Activated CD4-positive, alpha-beta T cell treated with anti-CD3 and anti-CD28 coated beads, Interleukin-2, amount 10 ng/mL, durations not matched to agents 7 days and 5 days (primary cell): ENCODE data around the gene ZIC1. TPM values are rescaled to one million over a fixed set of nuclear protein-coding genes. Genes with fewer than 3 reads are reported as not detected.

ENCODE experiments used
- CTCF ChIA-PET: fragments of 350-600 bp; sonication (Branson Sonifier 250); formaldehyde crosslinking; loops from one replicate; lab custom pipeline; 2021; ENCODE audit warnings: antibody characterized with exemption; lab: Charles Lee
- POLR2A ChIA-PET: fragments of 350-600 bp; sonication (Branson Sonifier 250); formaldehyde crosslinking; loops from one replicate; lab custom pipeline; 2021; ENCODE audit warnings: antibody characterized with exemption; lab: Charles Lee
- DNase-seq: peaks from one replicate; pipeline ENCODE4 v3.0.0-alpha.2; 2020
- H3K27ac Mint-ChIP-seq: one replicate; pipeline ENCODE4 v1.8.0; 2021; ENCODE audit warnings: mild to moderate bottlenecking, moderate library complexity, mixed read lengths
- H3K27me3 Mint-ChIP-seq: one replicate; pipeline ENCODE4 v1.8.0; 2021; ENCODE audit warnings: mixed read lengths
- H3K36me3 Mint-ChIP-seq: one replicate; pipeline ENCODE4 v1.8.0; 2021; ENCODE audit warnings: low read depth, mixed read lengths
- H3K4me1 Mint-ChIP-seq: one replicate; pipeline ENCODE4 v1.8.0; 2021; ENCODE audit warnings: mixed read lengths
- H3K4me3 Mint-ChIP-seq: one replicate; pipeline ENCODE4 v1.8.0; 2021; ENCODE audit warnings: mild to moderate bottlenecking, moderate library complexity, mixed read lengths
- H3K9me3 Mint-ChIP-seq: one replicate; pipeline ENCODE4 v1.8.0; 2021; ENCODE audit warnings: mixed read lengths
- total RNA-seq, 2 experiments: library from RNA; stranded (reverse); gene quantifications; one replicate each; pipeline ENCODE4 v1.2.3, GENCODE V29; 2021

Gene ZIC1
- total RNA-seq, 2 experiments from 2014 or later: not detected

- Mint-ChIP-seq H3K9me3 (peaks cover 2% of the 10 kb centered on the region), H3K36me3 (no peaks in the 10 kb centered on the region), H3K27ac (no peak overlapping the region), H3K27me3 (peaks cover 84% of the 10 kb centered on the region), H3K4me1 (no peaks in the 10 kb centered on the region), H3K4me3 (no peak overlapping the region)
- CTCF ChIA-PET: no interaction called here
- POLR2A ChIA-PET: no interaction called here
- no peak for DNase-seq
Measured at GRCh38 chr3:147385059-147386012, 23.8 kb upstream of the ZIC1 start.

GRCh38 chr3:147387291-147387884 lies 21.8 kb upstream of the ZIC1 start:
- ChIA-PET POLR2A (no interaction called here), CTCF (no interaction called here)
- Mint-ChIP-seq H3K9me3 (peaks cover 2% of the 10 kb centered on the region), H3K36me3 (no peaks in the 10 kb centered on the region), H3K4me1 (no peaks in the 10 kb centered on the region), H3K27me3 (peaks cover 82% of the 10 kb centered on the region), H3K4me3 (no peak overlapping the region), H3K27ac (no peak overlapping the region)
- no peak for DNase-seq

- DNase-seq: no peak
- Mint-ChIP-seq H3K27me3 (peaks cover 84% of the 10 kb centered on the region), H3K36me3 (no peaks in the 10 kb centered on the region), H3K9me3 (peaks cover 2% of the 10 kb centered on the region), H3K27ac (no peak overlapping the region), H3K4me1 (no peaks in the 10 kb centered on the region), H3K4me3 (no peak overlapping the region)
- POLR2A ChIA-PET: no interaction called here
- CTCF ChIA-PET: no interaction called here
Measured at GRCh38 chr3:147387885-147388699, 21.1 kb upstream of the ZIC1 start.

- H3K4me3 Mint-ChIP-seq: peak overlapping the region; percentile 7
- H3K36me3 Mint-ChIP-seq: no peaks in the 10 kb centered on the region
- H3K27me3 Mint-ChIP-seq: peaks cover 84% of the 10 kb centered on the region
- peaks cover 1% of the 10 kb centered on the region for H3K4me1 Mint-ChIP-seq
- CTCF ChIA-PET: no interaction called here
- no peak overlapping the region for H3K27ac Mint-ChIP-seq
- POLR2A ChIA-PET: no interaction called here
- no peak for DNase-seq
- H3K9me3 Mint-ChIP-seq: peaks cover 2% of the 10 kb centered on the region
Measured at GRCh38 chr3:147388700-147389580, 20.2 kb upstream of the ZIC1 start.

GRCh38 chr3:147389717-147390116 lies 19.4 kb upstream of the ZIC1 start:
- peak overlapping the region; percentile 36 for H3K27ac Mint-ChIP-seq
- ChIA-PET CTCF (no interaction called here), POLR2A (no interaction called here)
- peaks cover 2% of the 10 kb centered on the region for H3K4me1 Mint-ChIP-seq
- peaks cover 2% of the 10 kb centered on the region for H3K36me3 Mint-ChIP-seq
- DNase-seq: no peak
- H3K9me3 Mint-ChIP-seq: peaks cover 2% of the 10 kb centered on the region
- peak overlapping the region; percentile 7 for H3K4me3 Mint-ChIP-seq
- peaks cover 85% of the 10 kb centered on the region for H3K27me3 Mint-ChIP-seq

GRCh38 chr3:147390589-147391569 lies 18.3 kb upstream of the ZIC1 start:
- no peak overlapping the region for H3K4me3 Mint-ChIP-seq
- ChIA-PET CTCF (interaction anchor here (0.5 kb wide), 1 partner anchor 452 kb away, joined by 3 read pairs; no protein-coding TSS in a partner anchor), POLR2A (interaction anchor here (0.5 kb wide), 1 partner anchor 174 kb away, joined by 3 read pairs; no protein-coding TSS in a partner anchor)
- peaks cover 2% of the 10 kb centered on the region for H3K4me1 Mint-ChIP-seq
- peaks cover 3% of the 10 kb centered on the region for H3K36me3 Mint-ChIP-seq
- peaks cover 87% of the 10 kb centered on the region for H3K27me3 Mint-ChIP-seq
- no peak for DNase-seq
- peak overlapping the region; percentile 57 for H3K27ac Mint-ChIP-seq
- peaks cover 2% of the 10 kb centered on the region for H3K9me3 Mint-ChIP-seq

GRCh38 chr3:147391781-147392624 lies 17.2 kb upstream of the ZIC1 start:
- CTCF ChIA-PET: no interaction called here
- Mint-ChIP-seq H3K4me1 (peaks cover 2% of the 10 kb centered on the region), H3K27ac (peak overlapping the region; percentile 25), H3K36me3 (peaks cover 3% of the 10 kb centered on the region), H3K4me3 (no peak overlapping the region), H3K27me3 (peaks cover 80% of the 10 kb centered on the region), H3K9me3 (peaks cover 2% of the 10 kb centered on the region)
- DNase-seq: no peak
- POLR2A ChIA-PET: no interaction called here

GRCh38 chr3:147392625-147392946 lies 16.6 kb upstream of the ZIC1 start:
- POLR2A ChIA-PET: no interaction called here
- Mint-ChIP-seq H3K9me3 (peaks cover 2% of the 10 kb centered on the region), H3K4me3 (no peak overlapping the region), H3K27me3 (peaks cover 80% of the 10 kb centered on the region), H3K4me1 (peaks cover 2% of the 10 kb centered on the region), H3K36me3 (peaks cover 3% of the 10 kb centered on the region), H3K27ac (peak overlapping the region; percentile 62)
- DNase-seq: no peak
- CTCF ChIA-PET: interaction anchor here (0.7 kb wide), 1 partner anchor 14 kb away, joined by 3 read pairs; the partner anchor contains the start of gene ZIC4

GRCh38 chr3:147393261-147393942 lies 15.8 kb upstream of the ZIC1 start:
- Mint-ChIP-seq H3K9me3 (peaks cover 2% of the 10 kb centered on the region), H3K4me3 (no peak overlapping the region), H3K27me3 (peaks cover 79% of the 10 kb centered on the region), H3K4me1 (peaks cover 2% of the 10 kb centered on the region), H3K27ac (no peak overlapping the region), H3K36me3 (peaks cover 3% of the 10 kb centered on the region)
- no peak for DNase-seq
- CTCF ChIA-PET: interaction anchor here (0.7 to 1.8 kb wide), 3 partner anchors 11 to 27 kb away, joined by 3 to 5 read pairs (median 3); partner anchors contain the start of gene ZIC4
- POLR2A ChIA-PET: no interaction called here
